Glomerular visceral epithelial cell (primary cell): Measurements from ENCODE around the gene TPRA1.

ENCODE experiments used
- DNase-seq: peaks from one replicate; pipeline ENCODE4 v3.0.0-alpha.2; 2016; ENCODE audit errors: extremely low spot score

TPRA1 gene

DNA sequence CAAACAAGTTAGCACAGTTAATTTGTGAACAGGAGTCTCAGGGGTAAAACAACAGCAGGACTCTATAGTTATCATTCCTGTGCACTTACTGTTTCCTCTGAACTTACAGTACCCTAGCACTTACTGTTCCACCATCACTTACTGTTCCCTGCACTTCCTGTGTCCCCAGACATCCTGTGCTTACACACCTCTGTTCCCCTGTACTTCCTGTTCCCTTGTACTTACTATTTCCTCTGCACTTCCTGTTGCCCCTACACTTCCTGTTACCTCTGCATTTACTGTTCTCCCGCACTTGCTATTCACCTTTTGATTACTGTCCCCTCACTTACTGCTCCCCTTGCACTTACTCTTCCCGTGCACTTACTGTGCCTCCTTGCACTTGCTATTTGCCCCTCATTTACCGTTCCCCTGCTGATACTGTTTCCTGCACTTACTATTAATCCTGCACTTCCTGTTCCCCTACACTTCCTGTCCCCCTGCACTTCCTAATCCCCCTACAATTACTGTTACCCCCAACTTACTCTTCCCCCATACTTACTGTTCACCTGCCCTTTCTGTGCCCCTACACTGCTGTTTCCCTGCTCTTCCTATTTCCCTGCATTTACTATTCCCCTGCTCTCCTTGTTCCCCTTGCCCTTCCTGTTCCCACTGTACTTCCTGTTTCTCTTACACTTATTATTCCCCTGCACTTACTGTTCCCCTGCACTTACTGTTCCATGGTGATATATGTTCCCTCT, 30.3 kb downstream of the TPRA1 start:
- no peak for DNase-seq

DNA sequence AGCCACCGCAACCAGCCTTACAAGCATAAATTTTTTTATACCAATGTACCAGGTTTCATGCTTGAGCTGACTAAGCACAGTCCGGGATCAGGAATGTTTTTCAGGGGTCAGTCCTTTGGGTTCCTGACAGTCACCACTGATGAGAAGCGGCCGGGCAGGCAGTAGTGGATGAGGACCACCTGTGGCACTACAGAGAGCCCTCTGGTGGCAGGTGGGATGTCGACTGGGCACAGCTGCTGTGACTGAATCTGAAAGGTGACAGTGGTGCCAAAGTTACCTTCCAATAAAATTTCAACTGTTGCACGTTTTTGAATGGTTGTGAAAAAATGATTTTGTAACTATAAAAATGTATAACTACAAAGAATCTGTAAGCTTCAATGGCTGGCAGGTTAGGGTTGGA, 34.0 kb downstream of the TPRA1 start:
- no peak for DNase-seq

DNA sequence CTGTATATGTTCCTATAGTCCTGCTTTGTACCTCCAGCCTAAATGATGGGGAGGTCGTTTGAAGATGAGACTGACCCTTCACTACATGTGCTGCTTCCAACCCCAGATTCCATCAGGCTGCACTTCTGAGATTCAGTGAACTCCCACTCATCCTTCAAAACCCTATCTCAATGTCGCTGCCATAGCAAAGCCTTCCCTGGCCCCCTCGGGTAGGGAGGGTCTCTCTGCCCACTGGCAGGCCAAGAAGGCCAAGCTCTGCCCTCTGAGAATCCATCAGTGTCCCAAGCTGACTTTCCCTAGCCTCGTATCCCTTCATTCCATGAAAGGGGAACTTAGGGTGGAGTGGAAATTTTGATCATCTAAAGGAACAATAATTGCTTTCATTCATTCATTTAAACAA, 35.4 kb downstream of the TPRA1 start:
- no peak for DNase-seq

DNA sequence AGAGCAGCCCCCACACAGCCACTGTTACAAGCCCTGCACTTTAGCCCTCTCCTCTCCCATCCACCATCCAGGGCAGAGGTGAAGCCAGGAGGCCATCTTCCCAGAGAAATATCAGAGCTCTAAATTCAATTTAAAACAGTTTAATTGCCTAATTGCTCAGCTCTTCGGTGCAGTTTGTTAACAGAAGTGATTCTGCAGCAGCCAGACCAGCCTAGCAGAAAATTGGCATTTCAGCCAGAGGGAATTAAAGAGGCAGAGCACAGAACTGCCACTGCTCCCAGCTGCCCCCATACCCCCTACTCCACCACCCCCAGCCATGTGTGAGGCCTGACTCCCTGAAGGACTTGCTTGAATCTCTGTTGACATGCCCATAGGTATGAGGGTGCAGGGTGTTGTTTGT, 38.5 kb downstream of the TPRA1 start:
- no peak for DNase-seq

DNA sequence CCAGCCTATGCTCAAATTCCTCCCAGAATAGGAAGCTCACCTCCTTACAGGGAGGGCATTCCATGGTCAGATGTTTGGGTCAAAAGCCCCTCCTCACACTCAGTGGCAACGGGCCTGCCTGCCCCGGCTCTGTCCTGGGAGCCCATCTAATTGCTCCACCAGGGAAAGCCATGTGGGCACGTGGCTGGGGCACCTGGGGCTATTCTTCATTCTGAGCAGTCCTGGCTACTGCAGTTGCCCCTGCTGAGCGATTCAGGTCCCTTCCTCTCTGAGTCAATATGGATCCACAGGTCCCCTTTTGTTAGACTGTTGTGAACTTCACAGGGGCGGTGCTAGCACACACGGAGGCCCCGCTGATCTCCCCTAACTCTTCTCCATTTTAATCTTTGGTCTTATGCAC, 39.4 kb downstream of the TPRA1 start:
- no peak for DNase-seq

DNA sequence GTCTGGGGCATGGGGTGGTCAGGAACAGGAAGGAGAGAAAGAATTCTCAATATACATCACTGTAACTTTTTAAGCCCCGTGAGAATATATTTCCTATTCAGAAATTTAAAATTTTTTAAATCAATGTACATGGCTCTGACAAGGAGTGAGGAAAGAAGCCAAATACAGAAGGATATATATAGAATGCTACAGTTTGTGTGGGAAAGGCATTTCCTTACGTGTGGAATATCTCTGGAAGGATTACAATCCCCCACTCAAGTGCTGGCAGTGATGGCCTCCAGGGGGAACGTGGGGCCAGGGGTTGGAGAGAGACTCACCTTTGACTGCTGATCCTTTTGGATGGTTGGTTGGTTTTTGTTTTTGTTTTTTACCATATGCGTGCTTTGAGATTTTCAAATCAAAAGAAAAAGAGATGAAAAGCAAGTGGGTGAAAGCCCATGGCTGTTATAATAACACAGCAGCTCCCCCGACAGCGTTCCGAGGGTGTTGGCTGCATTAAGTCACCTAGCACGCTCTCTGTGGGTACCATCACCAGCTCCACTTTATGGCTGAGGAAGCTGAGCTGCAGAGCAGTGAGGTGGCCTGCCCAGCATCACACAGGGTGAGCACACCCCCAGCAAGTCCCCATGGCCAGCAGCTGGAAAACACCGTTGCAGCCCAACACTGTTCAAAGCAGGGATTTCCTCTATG, 39.9 kb downstream of the TPRA1 start:
- no peak for DNase-seq

- DNase-seq = no peak
Observed at GRCh38 chr3:127549826-127550467, 40.6 kb downstream of the TPRA1 start.

- peak; percentile 58 for DNase-seq
Observed at GRCh38 chr3:127547761-127548605, 42.5 kb downstream of the TPRA1 start.

- DNase-seq = no peak
Observed at GRCh38 chr3:127546970-127547733, 43.4 kb downstream of the TPRA1 start.

DNA sequence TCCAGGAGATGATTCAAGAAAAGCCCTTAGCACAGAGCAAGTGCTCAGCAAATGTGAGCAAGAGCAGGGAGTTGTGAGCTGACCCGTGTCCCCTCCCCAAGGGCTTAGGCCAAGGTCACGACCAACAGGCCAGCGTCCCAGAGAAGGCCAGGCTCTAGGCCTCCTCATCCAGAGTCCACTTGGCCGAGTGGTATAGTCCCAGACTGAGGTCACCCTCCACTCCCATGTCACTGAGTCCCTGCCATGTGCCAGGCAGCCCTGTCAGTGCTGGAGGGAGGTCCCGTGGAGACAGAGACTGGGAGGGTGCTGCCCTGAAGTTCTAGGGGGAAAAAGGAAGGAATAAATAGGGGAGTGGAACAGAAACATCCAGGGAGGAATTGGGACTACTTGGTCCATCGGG, 44.0 kb downstream of the TPRA1 start:
- DNase-seq = no peak

DNA sequence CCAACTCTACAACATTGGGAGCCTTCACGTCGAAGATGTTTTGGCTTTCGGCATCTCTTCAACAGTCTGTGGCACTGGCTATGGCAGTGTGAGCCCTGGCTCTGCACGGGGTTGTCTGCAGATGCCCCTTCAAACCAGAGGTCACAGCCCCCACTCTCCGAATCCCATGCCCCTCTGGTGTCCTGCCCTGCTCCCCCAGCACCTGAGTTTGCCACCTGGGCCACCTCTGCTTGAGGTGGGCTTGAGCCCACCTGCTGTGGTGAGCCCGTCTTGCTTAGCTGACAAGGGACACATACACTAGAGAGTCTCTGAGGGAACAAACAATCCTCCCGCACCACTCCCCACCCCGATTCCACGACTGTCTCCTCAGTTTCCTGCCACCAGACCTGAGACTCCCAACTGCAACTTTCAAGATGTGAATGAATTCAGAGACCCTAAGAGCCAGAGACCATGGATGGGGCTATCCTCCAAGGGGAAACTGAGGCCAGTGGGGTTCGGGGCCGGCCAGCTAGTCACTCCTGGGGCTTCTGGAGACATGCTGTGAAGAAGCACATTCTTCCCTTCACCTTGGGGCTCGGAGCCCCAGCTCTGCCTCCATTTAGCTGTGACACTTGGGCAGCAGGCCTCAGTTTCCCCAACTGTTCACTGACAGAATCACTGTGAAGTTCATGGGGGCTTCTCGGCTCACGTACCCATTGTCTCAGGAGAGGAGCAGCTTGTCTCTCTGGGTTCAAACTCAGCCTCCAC, 44.6 kb downstream of the TPRA1 start:
- DNase-seq = no peak

- no peak for DNase-seq
Observed at GRCh38 chr3:127545216-127545615, 45.3 kb downstream of the TPRA1 start.

DNA sequence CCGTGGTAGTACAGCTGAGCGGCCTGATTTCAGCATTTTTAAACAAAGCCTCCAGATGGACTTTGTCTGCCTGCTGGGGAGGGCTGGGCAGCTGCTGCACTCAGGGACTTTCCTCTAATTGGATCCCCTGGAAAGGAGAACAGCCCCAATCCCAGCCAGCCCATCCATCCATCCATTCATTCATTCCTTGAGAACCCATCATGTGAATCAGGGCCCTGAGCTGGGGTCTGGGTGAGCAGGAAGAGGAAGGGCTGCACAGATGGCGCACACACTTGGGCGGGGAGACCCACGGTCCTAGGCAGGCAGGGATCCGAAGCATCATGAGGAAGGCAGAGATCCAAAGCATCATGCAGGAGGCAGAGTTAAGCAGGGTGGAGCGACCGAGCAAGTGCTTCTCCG, 45.7 kb downstream of the TPRA1 start:
- DNase-seq = no peak

- peak; percentile 66 for DNase-seq
Observed at GRCh38 chr3:127544192-127544802, 46.2 kb downstream of the TPRA1 start.

- no peak for DNase-seq
Observed at GRCh38 chr3:127543441-127543840, 47.1 kb downstream of the TPRA1 start.

- no peak for DNase-seq
Observed at GRCh38 chr3:127542441-127542952, 48.0 kb downstream of the TPRA1 start.

DNA sequence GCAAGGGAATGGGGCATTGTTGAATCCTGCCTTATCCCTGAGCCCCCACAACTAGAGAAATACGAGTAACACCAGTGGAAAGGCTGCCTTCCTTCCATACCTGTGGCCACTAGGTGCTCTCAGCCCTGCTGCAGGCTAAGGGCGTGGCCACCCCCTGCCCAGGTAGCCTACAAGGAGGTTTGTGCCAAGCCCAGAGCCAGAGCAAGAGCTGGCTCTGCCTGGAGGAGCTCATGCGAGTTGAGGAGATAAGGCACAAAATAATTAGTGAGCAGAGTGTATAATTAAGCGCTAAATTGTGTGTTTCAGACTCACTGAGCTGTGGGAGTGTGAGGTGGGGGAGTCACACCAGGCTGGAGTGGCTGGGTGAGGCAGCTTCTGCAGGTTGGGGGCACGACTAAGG, 49.2 kb downstream of the TPRA1 start:
- DNase-seq = no peak

DNA sequence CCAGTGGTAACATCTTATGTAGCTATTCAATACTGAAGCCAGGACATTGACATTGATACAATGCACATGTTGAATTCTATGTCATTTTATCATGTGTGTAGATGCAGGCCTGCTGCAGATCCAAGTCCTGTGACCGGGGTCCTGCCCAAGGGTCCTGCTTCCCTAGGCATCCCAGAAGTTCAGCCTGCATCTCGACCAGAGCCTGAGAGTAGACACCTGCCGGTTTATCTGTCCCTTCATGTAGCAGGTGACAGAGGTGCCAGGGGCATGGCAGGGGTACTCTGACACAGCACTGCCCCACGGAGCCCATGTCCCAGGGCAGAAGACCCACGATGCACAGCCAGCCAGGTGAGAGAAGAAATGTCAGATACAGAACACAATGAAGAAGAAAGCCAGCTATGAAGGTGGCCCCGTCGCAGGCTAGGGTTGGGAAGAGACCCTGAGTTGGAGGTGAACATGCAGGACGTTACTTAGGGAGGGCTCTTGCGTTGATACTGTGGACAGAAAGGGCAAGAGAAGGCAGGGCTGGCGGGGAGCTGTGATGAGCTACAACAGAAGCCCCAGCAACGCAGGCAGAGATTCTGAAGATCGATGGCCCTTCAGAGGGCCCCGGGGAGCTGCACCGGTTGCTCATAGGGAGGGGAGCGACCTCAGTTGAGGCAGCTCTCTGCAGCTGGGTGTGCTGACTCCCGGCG, 51.0 kb downstream of the TPRA1 start:
- DNase-seq = no peak

DNA sequence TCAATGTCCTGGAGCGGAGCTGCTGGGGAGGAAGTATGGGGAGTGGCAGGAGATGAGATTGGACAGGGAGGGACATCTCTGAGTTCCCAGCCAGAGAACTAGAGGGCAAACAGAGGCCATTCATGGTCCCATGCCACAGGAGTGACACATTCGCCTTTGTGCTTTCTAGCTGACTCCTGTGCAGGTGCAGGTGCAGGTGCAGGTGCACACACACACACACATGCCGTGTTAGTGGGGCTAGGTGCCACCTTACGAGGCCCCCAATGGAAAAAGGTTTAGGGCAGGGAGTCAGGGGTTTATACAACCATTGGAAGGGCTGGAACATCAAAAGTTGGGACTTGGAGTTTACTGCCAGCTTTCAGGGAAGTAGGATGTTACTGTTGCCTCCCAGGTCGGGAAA, 52.0 kb downstream of the TPRA1 start:
- DNase-seq = no peak
